Activated CD8-positive, alpha-beta memory T cell treated with anti-CD3 and anti-CD28 coated beads for 36 hours (primary cell): ENCODE measurements around the gene SNCAIP. TPM values are rescaled to one million over a fixed set of nuclear protein-coding genes. Genes with fewer than 3 reads are reported as not detected.
"Not testable (repeated sequence)": the region's sequence is repeated elsewhere in the genome, so short reads cannot be mapped to it uniquely, and the experiment has no call there.

Experiments
- CTCF ChIA-PET: fragments of 350-600 bp; sonication (Branson Sonifier 250); formaldehyde crosslinking; loops from one replicate; lab custom pipeline; 2021; ENCODE audit warnings: antibody characterized with exemption; lab: Charles Lee
- POLR2A ChIA-PET: fragments of 350-600 bp; sonication (Branson Sonifier 250); formaldehyde crosslinking; loops from one replicate; lab custom pipeline; 2021; ENCODE audit warnings: antibody characterized with exemption; lab: Charles Lee
- total RNA-seq, 2 experiments: library from RNA; stranded (reverse); gene quantifications; one replicate each; pipeline ENCODE4 v1.2.3, GENCODE V29; 2021

SNCAIP gene
- total RNA-seq, 2 experiments from 2014 or later = not detected

DNA sequence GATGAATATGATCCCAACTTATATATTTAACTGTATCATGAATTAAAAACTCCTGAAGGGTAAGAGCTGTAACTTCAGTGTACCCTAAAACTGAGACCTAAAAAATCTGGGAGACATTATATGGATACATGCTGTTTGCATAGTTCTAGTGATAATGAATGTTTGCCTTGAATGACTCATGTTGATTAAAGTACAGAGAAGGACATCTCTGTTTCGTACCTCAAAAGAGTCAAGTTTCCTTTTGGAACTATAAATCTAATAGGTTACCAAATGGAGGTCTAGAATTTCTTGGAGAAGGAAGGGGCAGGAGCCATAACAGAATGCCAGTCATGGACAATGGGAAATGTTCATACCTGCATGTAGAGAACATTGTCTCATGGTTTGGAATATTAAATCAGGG is 168.1 kb downstream of the SNCAIP start:
- CTCF ChIA-PET = no interaction called here
- POLR2A ChIA-PET = no interaction called here

DNA sequence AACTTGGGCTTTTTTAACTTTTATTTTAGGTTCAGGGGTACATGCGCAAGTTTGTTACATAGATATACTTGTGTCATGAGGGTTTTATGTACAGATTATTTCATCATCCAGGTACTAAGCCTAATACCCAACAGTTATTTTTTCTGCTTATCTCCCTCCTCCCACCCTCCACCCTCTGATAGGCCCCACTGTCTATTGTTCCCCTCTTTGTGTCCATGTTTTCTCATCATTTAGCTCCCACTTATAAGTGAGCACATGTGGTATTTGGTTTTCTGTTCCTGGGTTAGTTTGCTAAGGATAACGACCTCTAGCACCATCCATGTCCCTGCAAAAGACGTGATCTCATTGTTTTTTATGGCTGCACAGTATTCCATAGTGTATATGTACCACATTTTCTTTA is 172.1 kb downstream of the SNCAIP start:
- ChIA-PET POLR2A (no interaction called here), CTCF (no interaction called here)

DNA sequence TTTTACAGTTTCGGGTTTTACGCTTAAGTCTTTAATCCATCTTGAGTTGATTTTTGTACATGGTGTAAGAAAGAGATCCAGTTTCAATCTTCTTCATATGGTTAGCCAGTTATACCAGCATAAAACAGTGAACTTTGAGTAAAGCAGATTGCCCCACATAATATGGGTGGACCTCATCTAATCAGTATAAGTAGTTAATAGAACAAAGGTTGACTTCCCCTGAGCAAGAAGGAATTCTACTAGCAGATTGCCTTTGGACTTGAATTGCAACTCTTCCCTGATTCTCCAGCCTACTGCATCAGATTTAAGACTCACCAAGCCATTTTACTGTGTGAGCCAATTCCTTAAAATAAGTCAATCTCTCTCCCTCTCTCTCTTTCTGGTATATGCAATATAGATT is 173.2 kb downstream of the SNCAIP start:
- POLR2A ChIA-PET = no interaction called here
- CTCF ChIA-PET = no interaction called here

- POLR2A ChIA-PET, CTCF ChIA-PET: not testable (repeated sequence)
These were observed 174.6 kb downstream of the SNCAIP start for GRCh38 chr5:122486616-122487015.

GRCh38 chr5:122490718-122491117 is 178.7 kb downstream of the SNCAIP start:
- POLR2A ChIA-PET = no interaction called here
- CTCF ChIA-PET = no interaction called here

DNA sequence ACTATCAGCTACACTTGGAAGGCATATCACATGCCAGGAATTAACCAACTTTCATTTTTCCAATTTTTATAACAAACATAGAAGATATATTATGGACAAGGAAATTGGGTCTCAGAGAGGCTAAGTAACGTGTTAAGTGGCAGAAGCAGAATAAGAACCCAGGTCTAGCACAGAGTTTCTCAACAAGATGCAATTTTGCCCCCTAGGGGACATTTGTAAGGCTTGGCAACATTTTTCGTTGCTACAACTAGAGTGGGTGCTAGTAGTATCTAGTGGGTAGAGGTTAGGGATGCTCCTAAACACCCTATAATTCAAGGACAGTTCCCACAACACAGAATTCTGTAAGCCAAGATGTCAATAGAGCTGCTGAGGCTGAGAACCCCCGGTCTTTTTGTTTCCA is 180.6 kb downstream of the SNCAIP start:
- POLR2A ChIA-PET = no interaction called here
- CTCF ChIA-PET = no interaction called here

DNA sequence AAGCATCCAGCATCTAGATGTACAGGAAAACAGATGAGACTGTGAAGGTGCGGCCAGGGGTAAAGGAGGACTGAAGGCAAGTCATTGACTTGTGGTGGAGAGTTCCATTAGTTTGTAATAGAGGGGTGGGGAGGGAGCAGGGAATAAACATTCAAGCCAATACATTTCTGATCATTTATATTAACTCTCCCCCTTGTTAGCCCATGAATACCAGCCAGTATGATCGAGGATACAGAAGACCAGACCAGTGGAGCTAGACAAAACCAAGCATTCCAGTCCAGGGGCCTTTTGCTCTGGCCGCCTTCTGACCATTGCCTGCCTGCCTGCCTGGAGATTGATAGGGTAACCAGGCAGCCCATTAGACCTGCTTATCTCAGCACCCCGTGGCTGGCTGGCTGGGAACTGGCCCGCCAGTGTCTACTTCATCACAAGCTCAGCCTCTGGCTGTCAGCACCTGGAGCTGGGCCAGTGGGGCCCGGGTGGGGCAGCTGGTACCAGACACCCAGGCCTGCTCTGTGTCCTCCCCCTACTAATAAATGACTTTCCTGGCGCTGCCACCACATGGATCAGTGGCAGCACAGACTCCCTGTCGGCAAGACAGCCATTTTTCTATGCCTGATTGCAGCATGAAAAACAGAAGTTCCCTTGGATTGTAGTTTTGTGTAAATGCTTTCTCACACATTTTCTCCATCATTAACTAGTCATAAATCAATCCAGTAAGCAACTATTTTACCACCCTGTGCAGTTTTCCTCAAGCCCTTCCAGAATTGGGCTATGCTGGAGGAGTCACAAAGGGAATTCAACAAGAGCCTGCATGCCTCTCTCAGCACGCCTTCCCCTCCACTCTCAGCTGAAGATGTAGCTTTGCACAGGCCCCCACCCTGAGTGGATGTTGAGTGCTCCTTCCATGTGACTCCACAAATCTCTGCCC is 181.3 kb downstream of the SNCAIP start:
- ChIA-PET POLR2A (no interaction called here), CTCF (no interaction called here)

DNA sequence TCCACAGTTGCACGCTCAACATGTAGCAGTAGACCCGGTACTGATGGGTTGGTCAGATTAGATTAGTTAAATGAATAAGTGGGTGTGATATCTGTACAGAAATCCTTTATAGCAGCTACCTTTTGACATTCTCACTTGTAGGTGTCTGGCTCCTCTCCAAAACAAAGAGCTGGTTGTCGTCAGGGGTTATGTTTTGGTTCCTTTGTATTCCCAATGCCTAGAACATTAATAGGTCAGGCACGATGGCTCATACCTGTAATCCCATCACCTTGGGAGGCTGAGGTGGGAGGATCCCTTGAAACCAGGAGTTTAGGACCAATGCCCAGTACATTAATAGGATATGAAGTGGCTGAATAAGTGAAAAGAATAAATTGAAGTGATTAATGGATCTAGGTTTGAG is 182.1 kb downstream of the SNCAIP start:
- POLR2A ChIA-PET = no interaction called here
- CTCF ChIA-PET = no interaction called here

GRCh38 chr5:122498163-122498562 is 186.1 kb downstream of the SNCAIP start:
- POLR2A ChIA-PET = no interaction called here
- CTCF ChIA-PET = no interaction called here

GRCh38 chr5:122499585-122499984 is 187.5 kb downstream of the SNCAIP start:
- POLR2A ChIA-PET = no interaction called here
- CTCF ChIA-PET = no interaction called here

GRCh38 chr5:122500245-122501088 is 188.4 kb downstream of the SNCAIP start:
- ChIA-PET POLR2A (no interaction called here), CTCF (interaction anchor here (0.7 kb wide), 1 partner anchor 204 kb away, joined by 4 read pairs; no protein-coding TSS in a partner anchor)

- CTCF ChIA-PET = interaction anchor here (0.7 kb wide), 1 partner anchor 203 kb away, joined by 4 read pairs; no protein-coding TSS in a partner anchor
These were observed 189.0 kb downstream of the SNCAIP start for GRCh38 chr5:122501089-122501435.

DNA sequence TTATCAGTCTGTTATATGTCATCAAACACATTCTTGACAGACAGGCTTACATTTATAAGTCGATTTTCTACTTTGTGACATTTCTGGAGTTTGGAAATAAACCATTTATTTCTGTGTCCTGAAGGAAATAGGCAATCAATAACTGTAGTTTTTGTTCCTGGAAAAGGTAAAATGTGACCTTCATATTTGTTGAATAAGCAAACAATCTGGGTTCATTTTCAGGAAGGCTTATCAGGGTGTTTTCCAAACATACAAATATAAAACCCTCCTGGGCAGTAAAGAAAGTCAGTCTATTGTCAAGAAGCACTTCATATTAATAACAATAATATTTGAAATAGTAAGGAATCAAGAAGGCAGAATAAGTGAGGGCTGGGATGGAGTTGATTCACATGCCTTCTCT is 195.0 kb downstream of the SNCAIP start:
- CTCF ChIA-PET = no interaction called here
- POLR2A ChIA-PET = no interaction called here

More at GRCh38 chr5:122501089-122501435, 189.0 kb downstream of the SNCAIP start:
- POLR2A ChIA-PET = no interaction called here

DNA sequence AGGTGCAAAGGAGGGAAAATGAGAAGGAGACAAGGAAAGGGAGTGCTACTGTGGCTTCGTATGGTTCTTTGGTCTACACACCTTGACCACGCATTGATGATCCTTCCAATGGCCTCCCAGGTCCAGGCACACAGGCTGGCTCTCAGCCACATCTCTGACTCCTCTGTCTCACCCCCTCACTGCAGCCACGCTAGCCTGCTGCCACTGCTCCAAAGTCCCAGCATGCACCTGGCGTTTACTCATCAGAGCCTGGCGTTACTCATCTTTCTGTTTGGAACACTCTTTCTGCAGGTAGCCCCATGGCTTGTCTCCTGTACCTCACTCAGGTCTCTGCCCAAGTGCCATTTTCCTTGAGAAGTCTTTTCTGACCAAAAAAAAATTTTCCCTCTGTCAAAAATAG is 195.5 kb downstream of the SNCAIP start:
- CTCF ChIA-PET = no interaction called here

GRCh38 chr5:122508623-122509022 is 196.6 kb downstream of the SNCAIP start:
- ChIA-PET CTCF (no interaction called here), POLR2A (no interaction called here)

More for the DNA sequence above, 195.5 kb downstream of the SNCAIP start:
- POLR2A ChIA-PET = no interaction called here

Other genes starting within 250 kb of the SNCAIP start
- not detected for gene LOX, start 234.0 kb upstream of the SNCAIP start, total RNA-seq
- gene ZNF474, start 182.7 kb upstream of the SNCAIP start, total RNA-seq = not detected